Loucy (cell line): ENCODE measurements around the gene MORN4.

Source experiments
- H2AFZ ChIP-seq: fragments of 200-600 bp; sonication (generic); 2 replicates; pipeline ENCODE4 v1.6.0; 2016; ENCODE audit warnings: antibody characterized with exemption, mild to moderate bottlenecking, low read length, moderate library complexity
- H3F3A ChIP-seq: fragments of 200-600 bp; 2 replicates; pipeline ENCODE4 v1.6.0; 2016; ENCODE audit warnings: antibody characterized with exemption, low read depth, mild to moderate bottlenecking
- H3K27me3 ChIP-seq: fragments of 200-600 bp; sonication (generic); 2 replicates; pipeline ENCODE4 v1.6.1; 2014; ENCODE audit warnings: low read length, mild to moderate bottlenecking; ENCODE audit not compliant: insufficient read depth, poor library complexity, severe bottlenecking
- H3K36me3 ChIP-seq: fragments of 200-600 bp; sonication (generic); 2 replicates; pipeline ENCODE4 v1.6.1; 2016; ENCODE audit warnings: low read length; ENCODE audit not compliant: insufficient read depth
- H3K4me1 ChIP-seq: fragments of 200-600 bp; sonication (generic); 2 replicates; pipeline ENCODE4 v1.5.1; 2014; ENCODE audit warnings: low read length, mild to moderate bottlenecking; ENCODE audit not compliant: insufficient read depth, poor library complexity, severe bottlenecking
- H3K4me2 ChIP-seq: fragments of 200-600 bp; sonication (generic); 2 replicates; pipeline ENCODE4 v1.6.0; 2014; ENCODE audit warnings: antibody characterized with exemption, low read length, low read depth, mild to moderate bottlenecking; ENCODE audit not compliant: poor library complexity, severe bottlenecking
- H3K4me3 ChIP-seq: fragments of 200-600 bp; sonication (generic); 2 replicates; pipeline ENCODE4 v1.5.1; 2014; ENCODE audit warnings: low read length, mild to moderate bottlenecking, mixed read lengths; ENCODE audit not compliant: poor library complexity, severe bottlenecking
- H3K79me2 ChIP-seq: fragments of 200-600 bp; sonication (generic); 2 replicates; pipeline ENCODE4 v1.6.1; 2014; ENCODE audit warnings: low read length; ENCODE audit not compliant: insufficient read depth
- H3K9ac ChIP-seq: fragments of 200-600 bp; sonication (generic); 2 replicates; pipeline ENCODE4 v1.6.0; 2014; ENCODE audit warnings: mild to moderate bottlenecking, low read depth, low read length, moderate library complexity; ENCODE audit not compliant: poor library complexity, severe bottlenecking
- H3K9me2 ChIP-seq: fragments of 200-600 bp; sonication (generic); replicated peaks from 2 replicates; pipeline ENCODE4 v1.6.1; 2016; ENCODE audit warnings: low read depth, low read length, mixed read lengths
- H3K9me3 ChIP-seq: fragments of 200-600 bp; sonication (generic); 2 replicates; pipeline ENCODE4 v1.6.1; 2014; ENCODE audit warnings: mild to moderate bottlenecking, antibody characterized with exemption, low read length, low read depth; ENCODE audit not compliant: insufficient read depth
- H4K20me1 ChIP-seq: fragments of 200-600 bp; sonication (generic); 2 replicates; pipeline ENCODE4 v1.6.0; 2014; ENCODE audit warnings: antibody characterized with exemption, low read length, mild to moderate bottlenecking; ENCODE audit not compliant: insufficient read depth, poor library complexity, severe bottlenecking
- CTCF ChIP-seq: fragments of 200-600 bp; sonication (generic); conservative IDR thresholded peaks from 2 replicates; pipeline ENCODE4 v1.5.1; 2014; ENCODE audit warnings: mild to moderate bottlenecking, antibody characterized with exemption, low read length
- EZH2phosphoT487 ChIP-seq: fragments of 200-600 bp; IDR thresholded peaks from 2 replicates; pipeline ENCODE4 v1.6.1; 2018; ENCODE audit warnings: antibody characterized with exemption, mild to moderate bottlenecking, moderate library complexity, borderline replicate concordance

The MORN4 gene

GRCh38 chr10:97571622-97572021 is 61.7 kb downstream of the MORN4 start:
- H2AFZ ChIP-seq, result no peak overlapping the region
- no peaks in the 10 kb centered on the region for H3K9me3 ChIP-seq
- H3K4me3 ChIP-seq, result no peak overlapping the region
- no peaks in the 10 kb centered on the region for H3K36me3 ChIP-seq
- H4K20me1 ChIP-seq, result no peaks in the 10 kb centered on the region
- H3K4me1 ChIP-seq, result no peaks in the 10 kb centered on the region
- no peaks in the 10 kb centered on the region for H3K9me2 ChIP-seq
- no peaks in the 10 kb centered on the region for H3K27me3 ChIP-seq
- no peaks in the 10 kb centered on the region for H3K79me2 ChIP-seq
- H3K4me2 ChIP-seq, result no peak overlapping the region
- no peak for TF ChIP-seq CTCF
- no peaks in the 10 kb centered on the region for H3F3A ChIP-seq
- no peak overlapping the region for H3K9ac ChIP-seq

GRCh38 chr10:97570789-97571471 is 62.4 kb downstream of the MORN4 start:
- Histone ChIP-seq H3K4me1 (no peaks in the 10 kb centered on the region), H3K9me2 (no peaks in the 10 kb centered on the region), H3K4me3 (no peak overlapping the region), H3K27me3 (no peaks in the 10 kb centered on the region), H3K9ac (no peak overlapping the region), H3K4me2 (no peak overlapping the region), H3K79me2 (no peaks in the 10 kb centered on the region), H3K9me3 (no peaks in the 10 kb centered on the region), H3K36me3 (no peaks in the 10 kb centered on the region), H4K20me1 (no peaks in the 10 kb centered on the region), H3F3A (no peaks in the 10 kb centered on the region), H2AFZ (no peak overlapping the region)
- TF ChIP-seq EZH2phosphoT487 (no peak), CTCF (no peak)

- Histone ChIP-seq H3K4me1 (no peaks in the 10 kb centered on the region), H3K36me3 (no peaks in the 10 kb centered on the region), H3K9me2 (no peaks in the 10 kb centered on the region), H4K20me1 (no peaks in the 10 kb centered on the region), H3K79me2 (no peaks in the 10 kb centered on the region), H3K4me3 (no peak overlapping the region), H3F3A (no peaks in the 10 kb centered on the region), H3K4me2 (no peak overlapping the region), H3K9me3 (no peaks in the 10 kb centered on the region), H3K9ac (no peak overlapping the region), H3K27me3 (no peaks in the 10 kb centered on the region), H2AFZ (no peak overlapping the region)
- no peak for TF ChIP-seq EZH2phosphoT487
- TF ChIP-seq CTCF, result no peak
Measured at GRCh38 chr10:97570146-97570788, 63.0 kb downstream of the MORN4 start.
